GM21737 (cell line): ENCODE results near the gene FIBIN.
"Not testable (repeated sequence)": the region's sequence is repeated elsewhere in the genome, so short reads cannot be mapped to it uniquely, and the experiment has no call there.

Source experiments
- ATAC-seq: cut with Tn5 transposase; IDR thresholded peaks from one replicate; pipeline ENCODE4 v1.9.1; 2021; ENCODE audit warnings: mild to moderate bottlenecking, moderate library complexity; ENCODE audit not compliant: unreplicated experiment

The FIBIN gene

DNA sequence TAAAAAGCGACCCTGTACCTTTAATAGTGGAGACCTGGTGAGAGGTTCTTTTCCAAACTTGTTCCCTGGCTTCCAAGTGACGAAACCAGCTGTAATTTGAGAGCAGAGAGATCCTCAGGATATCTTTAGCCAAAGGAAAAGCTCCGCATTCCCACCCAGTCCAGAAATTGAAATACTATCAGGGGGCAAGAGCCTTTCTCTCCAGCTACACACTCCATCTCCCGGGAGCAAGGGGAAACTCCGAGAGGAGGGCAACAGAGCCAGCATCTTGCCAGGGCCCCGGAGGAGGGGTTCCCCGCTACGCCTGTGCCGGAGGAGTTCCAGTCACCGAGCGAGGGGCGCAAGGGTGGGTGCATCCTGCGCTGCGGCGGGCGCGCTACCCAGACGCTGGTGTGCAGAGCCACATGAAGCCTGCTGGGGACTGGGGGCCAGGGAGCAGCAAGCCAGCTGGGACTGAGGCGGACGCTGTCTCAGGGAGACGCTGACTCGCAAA is at the start of gene FIBIN:
Gene FIBIN, plus strand, starts transcription at position 148 of the 493 bp plus-strand sequence. CDS start 415 bp downstream, outside the sequence.
- ATAC-seq, result no peak

DNA sequence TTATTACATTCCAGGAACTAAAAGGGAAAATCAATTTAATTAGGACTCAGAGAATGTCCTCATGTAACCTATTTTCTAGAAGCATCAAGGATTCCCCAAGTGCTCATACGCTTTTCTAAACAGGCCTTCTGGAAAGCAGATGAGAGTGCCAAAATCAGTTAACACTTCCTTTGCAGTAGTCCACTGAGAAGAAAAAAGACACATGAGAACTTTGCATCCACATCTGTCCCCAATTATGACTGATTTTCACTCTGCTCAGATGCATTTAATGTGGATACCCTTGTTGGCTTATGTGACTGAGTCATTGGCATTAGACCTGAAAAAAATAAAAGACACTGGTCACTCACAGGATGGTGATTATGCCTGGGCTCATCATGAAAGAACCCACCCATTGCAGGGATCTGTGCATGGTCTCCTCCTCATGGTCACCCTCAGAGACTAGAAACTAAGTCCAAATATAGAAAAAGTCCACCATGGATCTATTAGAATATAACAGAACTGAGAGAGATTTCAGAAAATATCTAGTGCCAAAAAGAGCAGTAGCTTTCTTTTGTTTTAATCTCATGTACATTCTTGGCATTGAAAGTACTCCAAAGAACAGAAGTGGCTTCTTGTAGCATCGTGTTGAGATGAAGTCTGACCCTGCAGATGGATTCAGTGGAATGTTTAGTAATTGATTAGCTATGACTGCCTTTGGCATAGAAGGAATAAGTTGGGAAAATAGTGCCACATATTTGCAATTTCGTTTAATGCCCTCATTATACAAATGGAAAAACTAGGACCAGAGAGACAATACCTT is 48.8 kb upstream of the FIBIN start:
- no peak for ATAC-seq

GRCh38 chr11:26946257-26946716 is 47.6 kb upstream of the FIBIN start:
- no peak for ATAC-seq

DNA sequence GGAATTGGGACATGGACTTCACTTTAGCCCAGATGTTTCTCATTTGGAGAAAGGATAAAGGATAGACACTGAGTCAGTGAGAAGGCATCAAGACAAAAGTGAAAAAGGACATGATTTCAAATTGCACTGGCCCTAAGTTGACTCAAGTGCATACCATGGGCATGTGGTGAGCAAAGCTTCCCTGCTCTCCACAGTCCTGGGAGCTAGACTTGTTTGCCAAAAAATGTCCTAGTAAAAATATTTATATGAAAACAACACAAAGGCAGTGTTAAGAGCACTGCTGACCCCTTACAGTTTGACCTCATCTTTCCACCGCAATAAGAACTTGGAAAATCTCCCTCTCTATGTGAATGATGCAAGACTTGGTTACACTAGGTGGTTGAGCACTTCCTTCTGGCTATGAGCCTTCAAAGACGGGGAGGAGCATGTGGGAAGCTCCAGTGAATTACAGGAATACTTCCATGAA is 46.5 kb upstream of the FIBIN start:
- ATAC-seq, result no peak

DNA sequence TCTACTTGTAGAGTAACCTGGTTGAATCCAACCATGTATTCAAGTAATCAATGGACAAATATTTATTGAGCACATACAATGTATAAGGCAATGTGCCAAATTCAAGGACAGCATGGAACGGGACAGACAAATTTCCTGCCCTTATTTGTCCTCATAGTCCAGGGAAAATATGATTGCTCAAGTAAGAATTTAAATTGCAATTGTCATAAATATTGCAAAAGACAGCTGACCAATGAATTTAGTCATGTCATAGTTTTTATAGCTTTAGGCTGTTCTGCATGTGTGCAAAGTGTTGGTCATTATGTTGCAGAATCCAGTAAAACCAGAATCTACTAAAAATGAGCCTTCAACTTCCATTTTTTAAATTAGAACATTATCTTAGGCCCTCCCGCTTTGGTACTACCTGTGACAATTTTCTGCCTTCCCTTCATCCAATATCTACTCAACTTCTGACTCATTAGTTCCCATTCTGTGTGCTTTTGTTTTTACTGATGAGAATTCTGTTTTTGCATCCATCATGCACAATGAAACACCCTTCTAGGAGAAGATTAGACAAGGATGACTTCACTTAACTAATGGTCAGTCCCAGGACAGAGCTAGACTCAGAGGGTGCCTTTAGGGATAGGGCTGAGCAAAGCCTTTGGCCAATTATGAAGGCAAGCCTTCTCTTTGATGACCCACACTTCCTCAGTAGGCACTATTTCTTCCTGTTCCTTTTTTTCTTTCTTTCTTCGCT is 45.8 kb upstream of the FIBIN start:
- ATAC-seq, result no peak

- ATAC-seq, result no peak
These were observed 45.0 kb upstream of the FIBIN start for GRCh38 chr11:26948881-26949280.

DNA sequence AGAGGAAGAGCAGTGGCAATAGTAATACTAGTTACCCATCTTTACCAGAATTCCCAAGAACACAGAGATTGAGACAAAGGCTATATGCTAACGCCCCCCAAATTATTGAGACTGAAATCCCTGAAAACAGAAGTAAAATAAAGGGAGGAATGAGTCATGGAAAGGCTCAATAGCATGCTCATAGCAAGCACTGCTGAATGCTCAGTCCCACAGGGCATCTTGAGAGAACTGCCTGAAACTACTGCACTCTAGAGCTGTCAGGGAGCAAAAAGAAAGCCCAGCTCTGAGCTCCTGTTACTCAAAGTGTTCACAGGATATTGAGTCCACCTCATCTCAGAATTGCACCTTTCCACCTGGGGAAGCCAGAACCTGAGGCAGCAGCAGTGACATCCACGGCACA is 44.1 kb upstream of the FIBIN start:
- ATAC-seq, result no peak

DNA sequence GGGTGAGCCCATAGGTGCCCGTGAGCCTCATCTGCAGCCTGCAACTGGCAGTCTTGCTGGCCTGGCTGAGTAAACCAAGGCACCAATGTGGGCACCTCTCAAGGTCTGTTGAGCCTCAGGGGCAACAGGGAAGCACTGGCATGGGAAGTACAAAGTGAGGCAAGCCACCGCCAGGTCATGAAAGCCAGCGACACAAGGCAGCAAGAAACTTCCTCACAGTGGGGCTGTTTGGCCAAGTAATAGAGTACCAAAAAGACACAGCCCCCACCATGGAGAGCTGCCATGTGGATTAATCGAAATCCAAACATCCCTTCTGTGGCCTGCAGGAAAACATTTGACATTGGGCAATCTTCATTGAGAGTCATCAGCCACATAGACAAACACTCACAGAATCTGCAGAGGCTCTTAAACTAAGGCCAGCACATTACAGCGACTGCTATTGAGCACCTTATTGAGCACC is 43.6 kb upstream of the FIBIN start:
- ATAC-seq, result no peak

GRCh38 chr11:26951809-26952515 is 42.0 kb upstream of the FIBIN start:
- ATAC-seq, result no peak

DNA sequence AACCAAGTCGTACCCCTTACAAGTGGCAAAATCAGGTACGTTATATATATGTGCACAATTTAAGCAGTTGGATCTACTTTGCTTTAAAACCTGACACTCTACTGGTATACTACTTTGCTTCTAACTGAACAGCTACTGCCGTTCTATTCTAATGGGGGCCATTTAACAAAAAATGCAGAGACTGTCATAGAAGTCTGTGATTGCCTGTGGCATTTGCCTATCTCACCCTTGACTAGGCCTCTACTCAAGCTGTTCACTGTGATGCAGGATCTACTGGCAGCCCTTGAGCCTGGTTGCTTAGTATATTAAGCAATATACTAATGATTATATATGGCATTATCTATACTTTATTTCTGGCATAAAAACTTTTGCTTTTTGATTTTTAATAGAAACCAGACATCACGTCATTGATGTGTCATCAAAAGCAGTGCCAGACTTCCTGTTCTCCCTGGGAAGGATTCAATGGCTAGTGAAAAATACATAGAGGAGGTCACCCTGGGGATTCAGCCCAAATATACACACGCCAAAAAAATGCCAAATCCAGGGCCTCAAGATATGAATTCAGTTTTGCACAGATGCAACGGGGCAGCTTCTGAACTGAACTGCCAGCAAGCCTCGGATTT is 40.0 kb upstream of the FIBIN start:
- ATAC-seq, result no peak

DNA sequence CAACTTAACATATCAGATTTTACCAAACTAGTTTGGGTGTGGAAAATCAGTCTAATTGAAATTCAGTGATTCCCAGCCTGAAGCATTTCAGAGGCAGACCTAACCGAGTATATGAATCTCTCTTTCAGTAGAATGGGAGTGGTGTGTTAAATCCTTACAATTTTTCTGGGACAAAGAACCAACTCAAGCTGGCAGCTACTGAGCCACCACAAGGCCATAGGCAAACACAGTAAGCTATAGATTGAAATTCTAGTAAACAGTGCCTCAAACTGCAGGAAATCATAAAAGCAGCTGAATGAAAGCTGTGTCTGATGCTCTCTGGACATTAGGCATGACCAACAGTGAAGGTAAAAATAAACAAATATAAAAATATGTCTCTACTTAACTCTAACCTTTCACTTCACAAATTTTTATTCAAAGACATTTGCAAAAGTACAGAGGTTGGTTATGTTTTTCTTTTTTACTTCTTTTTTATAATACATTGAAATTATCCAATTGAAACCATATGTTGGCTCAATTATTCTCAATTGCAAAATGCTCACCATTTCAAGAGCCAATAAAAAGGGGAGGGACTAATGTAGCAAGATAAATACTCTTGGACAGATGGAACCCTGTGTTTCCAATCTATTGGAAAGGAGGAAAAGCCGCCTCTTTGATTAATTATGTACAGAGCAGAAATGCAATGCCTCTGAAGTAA is 35.8 kb upstream of the FIBIN start:
- no peak for ATAC-seq

- ATAC-seq, result no peak
These were observed 35.2 kb upstream of the FIBIN start for GRCh38 chr11:26958702-26959049.

DNA sequence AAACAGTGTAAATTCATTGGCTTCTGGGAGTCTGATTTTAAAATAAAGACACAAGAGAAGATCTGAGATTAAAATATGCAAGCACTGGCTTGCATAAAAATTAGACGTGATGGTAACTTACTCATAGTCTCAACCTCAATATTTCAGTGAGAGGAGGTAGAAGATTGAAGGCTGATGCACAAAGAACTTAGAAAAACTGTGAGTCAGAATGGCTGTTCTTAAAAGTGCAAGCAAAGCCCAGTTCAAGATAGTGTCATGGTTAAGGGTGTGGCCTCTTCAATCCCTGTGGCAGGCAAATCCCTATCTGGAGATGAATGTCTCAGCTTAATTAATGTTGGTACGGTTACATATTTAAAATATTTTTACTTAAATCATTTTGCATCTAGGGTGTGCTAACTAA is 33.6 kb upstream of the FIBIN start:
- ATAC-seq, result no peak

DNA sequence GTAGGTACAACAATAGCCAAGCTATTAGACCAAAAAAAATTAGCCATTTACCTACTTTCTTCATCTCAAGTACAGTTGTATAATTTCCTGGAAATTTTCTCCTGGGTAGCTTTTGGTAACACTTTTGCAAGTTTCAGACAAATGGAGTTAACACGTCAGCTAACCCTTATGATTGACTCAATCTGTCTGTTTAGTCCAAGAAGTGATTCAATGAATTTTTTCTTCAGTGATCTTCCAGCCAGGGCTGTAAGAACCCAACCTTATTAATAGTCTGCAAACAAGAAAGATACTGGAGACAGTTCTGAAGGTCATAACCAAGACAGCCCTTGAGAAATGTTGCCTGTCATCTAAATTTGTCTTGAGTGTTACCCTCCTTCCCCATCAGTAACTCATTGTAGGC is 30.1 kb upstream of the FIBIN start:
- ATAC-seq, result no peak

DNA sequence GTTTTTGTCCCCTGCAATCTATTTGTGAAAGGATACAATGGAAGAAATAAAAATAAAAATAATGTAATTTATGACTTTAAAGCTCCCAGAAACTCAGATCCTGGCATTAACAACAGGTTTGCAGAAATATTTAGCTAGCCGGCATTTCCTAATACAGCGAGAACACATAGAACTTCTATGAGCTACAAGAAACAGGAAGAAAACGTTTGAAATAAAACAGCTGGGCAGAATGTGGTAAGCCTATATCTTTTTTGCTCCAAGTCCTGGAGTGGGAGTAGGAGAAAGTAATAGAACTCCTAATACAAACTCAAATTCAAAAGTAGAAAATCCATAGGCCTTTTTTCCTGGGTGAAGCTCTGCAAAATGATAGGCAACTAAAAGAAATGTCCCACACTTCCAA is 29.6 kb upstream of the FIBIN start:
- ATAC-seq, result no peak

- not testable (repeated sequence) for ATAC-seq
These were observed 28.9 kb upstream of the FIBIN start for GRCh38 chr11:26964847-26965485.

- no peak for ATAC-seq
These were observed 22.0 kb upstream of the FIBIN start for GRCh38 chr11:26971961-26972360.

GRCh38 chr11:26974069-26974783 is 19.7 kb upstream of the FIBIN start:
- no peak for ATAC-seq

GRCh38 chr11:26974996-26975395 is 18.9 kb upstream of the FIBIN start:
- no peak for ATAC-seq
